HUDEP-2 (cell line): Measurements from ENCODE around the gene VAMP2.
"Not testable (repeated sequence)": the region's sequence is repeated elsewhere in the genome, so short reads cannot be mapped to it uniquely, and the experiment has no call there.

Source experiments
- DNase-seq, 76 experiments: peaks; one replicate each; lab custom pipeline; 2025; ENCODE audit not compliant: unreplicated experiment in 76 of 76; lab: John Stamatoyannopoulos, UW

Gene VAMP2

DNA sequence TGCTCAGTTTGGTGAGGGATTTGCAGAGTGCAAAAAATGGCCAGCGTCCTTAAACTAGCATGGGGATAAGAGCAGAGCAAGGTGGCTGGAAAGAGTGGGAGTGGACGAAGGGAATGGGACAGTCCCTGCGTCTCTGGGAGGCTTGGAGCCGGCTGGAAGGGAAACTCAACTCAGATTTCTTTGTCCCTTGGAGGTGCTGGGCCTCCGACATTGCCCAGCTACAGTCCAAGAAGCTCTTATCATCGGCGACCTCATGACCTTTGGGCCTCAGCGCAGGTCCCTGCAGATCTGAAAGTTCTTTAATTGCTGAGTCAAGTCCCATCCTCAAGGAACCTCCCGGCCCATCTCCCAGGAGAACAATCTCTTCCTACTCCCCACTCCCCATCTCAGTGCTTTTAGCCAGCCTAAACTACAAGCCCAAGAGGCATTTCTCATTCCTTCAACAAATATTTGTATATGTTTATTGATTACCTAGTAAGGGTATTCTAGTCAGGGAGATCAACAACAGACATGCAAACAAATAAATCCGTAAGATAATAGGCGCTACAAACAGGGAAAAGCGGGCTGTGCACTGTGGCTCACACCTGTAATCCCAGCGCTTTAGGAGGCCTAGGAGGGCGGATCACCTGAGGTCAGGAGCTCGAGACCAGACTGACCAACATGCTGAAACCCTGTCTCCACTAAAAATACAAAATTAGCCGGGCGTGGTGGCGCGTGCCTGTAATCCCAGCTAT is 14.4 kb upstream of the VAMP2 start:
- peak in 1 of 76 experiments; percentile 9 for DNase-seq

GRCh38 chr17:8176197-8176940 is 13.6 kb upstream of the VAMP2 start, which contains the start of gene TMEM107:
Gene TMEM107, minus strand, starts transcription at chr17:8176380. Its CDS starts 94 bp downstream, at chr17:8176286.
- peak in 70 of 76 experiments; percentile 40 to 88 (median 74) for DNase-seq

DNA sequence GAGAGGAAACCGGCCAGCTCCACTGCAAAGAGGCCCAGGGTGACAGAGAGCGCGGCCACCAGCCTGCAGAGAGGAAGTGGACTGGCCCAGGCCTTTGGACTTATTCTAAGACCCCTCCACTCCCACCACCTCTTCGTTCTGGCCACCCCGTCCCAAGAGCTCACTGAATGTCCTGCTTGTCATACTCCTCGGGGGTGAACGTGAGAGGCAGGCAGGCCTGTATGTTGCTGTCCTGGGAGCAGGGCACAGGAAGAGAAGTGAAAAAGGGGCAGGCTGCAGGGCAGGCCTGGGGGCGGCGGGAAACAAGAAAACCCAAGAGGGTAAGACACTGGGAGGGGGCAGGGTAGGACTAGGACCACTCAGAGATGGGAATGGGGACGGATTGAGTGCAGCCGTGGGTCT is 13.0 kb upstream of the VAMP2 start:
- peak in 4 of 76 experiments; percentile 23 to 49 (median 40) for DNase-seq

DNA sequence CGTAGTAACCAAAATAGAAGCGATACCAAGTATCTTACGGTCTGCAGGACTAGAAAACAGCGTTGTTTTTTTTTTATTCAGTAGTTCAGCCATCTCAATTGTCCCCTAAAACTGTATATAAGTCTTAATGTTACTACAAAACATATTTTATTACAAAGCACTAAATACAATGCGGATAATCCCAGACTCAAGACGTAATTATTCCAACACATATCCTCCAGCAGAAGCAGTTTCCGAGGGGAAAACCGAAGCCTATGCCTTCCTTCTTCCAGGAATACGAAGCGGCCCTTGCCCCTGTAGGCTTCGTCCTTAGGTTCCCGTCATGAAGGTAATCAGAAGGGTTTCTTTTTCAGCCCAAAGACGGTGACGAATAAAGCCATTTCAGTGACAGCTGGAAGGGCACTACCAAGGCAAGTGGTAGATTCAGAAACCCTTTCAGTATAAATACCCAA is 11.1 kb upstream of the VAMP2 start:
- DNase-seq, result peak in 2 of 76 experiments; percentile 8 to 19

GRCh38 chr17:8173056-8173870 is 10.5 kb upstream of the VAMP2 start:
- DNase-seq, result peak in 73 of 76 experiments; percentile 12 to 98 (median 79)

DNA sequence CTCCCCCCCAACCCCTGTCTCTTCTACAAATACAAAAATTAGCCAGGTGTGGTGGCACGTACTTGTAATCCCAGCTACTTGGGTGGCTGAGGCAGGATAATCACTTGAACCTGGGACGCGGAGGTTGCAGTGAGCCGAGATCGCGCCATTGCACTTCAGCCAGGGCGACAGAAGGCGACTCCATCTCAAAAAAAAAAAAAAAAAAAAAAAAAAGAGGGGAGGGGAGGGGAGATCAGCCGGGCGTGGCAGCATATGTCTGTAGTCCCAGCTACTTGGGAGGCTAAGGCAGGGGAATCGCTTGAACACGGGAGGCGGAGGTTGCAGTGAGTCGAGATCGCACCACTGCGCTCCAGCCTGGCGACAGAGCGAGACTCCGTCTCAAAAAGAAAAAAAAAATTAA is 7.4 kb upstream of the VAMP2 start:
- DNase-seq, result not testable (repeated sequence)

DNA sequence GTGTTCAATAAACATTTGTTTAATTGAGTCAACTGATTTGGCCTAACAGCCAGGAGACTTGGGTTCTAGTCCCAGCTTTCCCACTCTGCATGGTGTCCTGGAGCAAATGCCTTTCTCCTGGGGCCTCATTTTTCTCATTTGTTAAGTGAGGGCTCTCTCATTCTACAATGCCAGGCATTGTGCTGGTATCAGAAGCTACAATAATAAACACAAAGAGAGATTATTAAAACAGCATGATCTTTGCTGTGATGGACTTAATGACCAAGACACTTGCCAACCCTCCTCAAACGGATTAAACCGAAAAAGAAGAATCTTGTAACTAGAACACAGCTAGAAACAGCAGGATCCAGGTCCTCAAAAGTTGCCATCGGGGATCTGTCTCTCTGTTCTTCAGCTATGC is 4.8 kb upstream of the VAMP2 start:
- no peak for DNase-seq

- no peak for DNase-seq
Observed at GRCh38 chr17:8166731-8167130, 4.0 kb upstream of the VAMP2 start.

- DNase-seq, result no peak
Observed at GRCh38 chr17:8164815-8165131, 2.0 kb upstream of the VAMP2 start.

GRCh38 chr17:8163978-8164814 is 1.4 kb upstream of the VAMP2 start:
- peak in 71 of 76 experiments; percentile 25 to 88 (median 71) for DNase-seq

DNA sequence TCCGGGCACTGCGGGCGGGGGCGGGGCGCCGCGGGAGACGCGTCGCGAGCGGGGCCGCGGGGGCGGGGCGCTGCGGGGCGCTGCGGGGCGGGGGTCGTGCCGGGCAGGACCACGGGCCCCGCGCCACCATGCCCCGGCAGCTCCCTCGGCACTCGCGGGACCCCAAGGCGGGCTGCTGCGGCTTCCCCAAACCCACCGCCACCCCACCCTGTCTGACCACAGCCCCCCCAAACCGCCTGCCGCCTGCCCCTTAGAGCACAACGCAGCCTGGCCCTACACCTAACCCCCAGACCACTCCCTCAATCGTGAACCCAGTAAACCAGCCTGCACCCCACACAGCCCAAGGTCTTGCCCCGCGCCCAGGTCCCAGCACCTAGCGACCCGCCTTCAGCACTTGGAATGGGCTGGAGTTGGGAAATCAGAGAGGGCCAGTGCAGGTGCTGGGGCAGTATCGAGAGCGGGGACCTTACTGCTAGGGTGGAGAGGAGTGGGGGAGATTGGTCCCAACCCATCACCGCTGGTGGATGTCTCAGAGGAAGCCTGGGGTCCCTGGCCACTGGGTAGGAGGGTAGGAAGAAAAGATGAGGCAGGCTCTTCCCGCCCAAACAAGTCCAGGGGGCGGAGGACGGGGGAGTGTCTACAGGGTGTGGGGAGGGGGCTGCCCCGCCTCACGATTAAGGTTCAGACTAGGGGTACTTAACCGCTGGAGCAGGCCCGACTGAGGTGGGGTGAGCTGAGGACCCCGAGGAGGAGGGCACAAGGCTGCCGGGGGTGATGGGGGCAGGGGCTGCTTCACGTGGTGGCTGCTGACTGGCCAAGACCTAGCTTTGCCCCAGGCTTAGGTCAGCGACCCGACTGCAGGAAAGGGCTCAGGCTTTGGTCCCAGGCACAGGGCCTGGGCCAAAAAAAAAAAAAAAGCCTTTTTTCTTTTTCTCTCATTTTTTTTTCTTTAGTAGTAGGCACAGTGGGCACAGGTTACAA is 539 bp upstream of the VAMP2 start:
- peak in 1 of 76 experiments; percentile 21 for DNase-seq

- no peak for DNase-seq
Observed at GRCh38 chr17:8161289-8162232, 1.2 kb downstream of the VAMP2 start.

DNA sequence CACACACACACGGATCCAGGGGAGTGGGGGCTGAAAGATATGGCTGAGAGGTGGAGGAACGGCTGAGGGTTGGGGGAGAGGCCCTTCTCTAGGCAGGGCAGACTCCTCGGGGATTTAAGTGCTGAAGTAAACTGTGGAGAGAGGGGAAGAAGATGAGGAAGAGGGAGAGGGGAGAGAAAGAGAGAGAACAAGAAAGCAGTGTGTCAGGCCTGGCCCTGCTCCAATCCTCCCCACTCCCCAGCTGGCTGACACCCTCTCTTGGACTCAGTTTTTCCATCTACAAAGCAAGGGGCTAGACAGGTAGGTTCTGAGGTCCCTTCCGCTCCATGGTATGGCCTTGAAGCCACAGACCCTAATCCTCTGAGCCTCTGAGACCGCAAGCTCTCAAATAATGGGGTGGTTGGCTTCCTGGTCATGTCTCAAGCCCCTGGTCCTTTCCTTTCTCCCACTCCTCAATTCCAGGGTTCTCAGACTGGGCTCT is 2.0 kb downstream of the VAMP2 start:
- DNase-seq, result no peak

DNA sequence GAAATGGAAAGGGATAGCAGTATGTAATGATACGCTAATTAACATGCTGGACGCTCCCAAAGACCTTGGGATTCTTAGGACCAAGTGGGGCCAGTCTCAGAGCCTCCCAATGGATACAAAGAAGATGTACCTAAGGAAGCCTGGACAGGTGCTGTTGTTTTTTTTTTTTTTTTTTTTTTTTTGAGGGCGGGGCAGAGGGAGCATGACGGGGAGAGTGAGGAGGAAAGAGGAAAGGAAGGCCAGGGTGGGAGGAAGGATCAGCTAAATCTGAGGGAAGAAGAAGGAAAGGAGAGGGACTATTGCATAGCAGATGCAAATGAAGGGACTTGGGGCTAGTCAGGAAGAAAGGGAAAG is 2.5 kb downstream of the VAMP2 start:
- no peak for DNase-seq

DNA sequence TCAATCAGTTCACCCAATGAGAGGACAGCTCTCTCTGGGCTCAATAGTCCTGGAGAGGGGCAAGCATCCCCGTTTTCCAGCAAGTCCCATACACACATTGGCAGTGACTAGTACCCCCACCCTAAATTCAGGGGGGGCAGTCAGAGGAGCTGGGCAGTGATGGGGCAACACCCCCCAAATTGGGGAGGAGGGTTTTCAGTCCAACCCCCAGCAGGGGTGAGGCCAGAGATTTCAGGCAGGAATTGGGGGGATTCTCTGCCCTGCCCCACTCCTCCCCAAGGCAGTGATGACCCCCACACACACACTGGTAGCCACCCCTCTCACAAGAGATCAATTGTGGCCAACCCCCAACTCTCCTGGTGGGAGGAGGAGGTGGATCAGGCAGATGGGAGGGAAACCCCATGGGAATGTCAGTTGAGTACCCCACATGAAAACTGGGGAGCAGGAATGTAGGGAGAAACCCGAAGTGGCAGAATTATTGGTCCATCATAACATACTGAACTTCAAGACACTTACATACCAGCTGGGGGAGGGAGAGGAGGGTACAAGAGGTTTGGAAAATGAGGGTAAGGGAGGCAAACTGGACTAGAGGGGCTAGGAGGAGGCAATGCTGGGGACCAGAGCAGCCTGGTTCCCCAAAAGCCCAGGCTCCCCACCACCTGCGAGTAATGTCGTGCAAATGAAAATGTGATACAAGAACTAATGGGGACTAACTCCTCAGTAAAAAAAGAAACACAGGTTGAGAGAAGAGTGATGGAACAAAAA is 3.1 kb downstream of the VAMP2 start:
- DNase-seq, result no peak

DNA sequence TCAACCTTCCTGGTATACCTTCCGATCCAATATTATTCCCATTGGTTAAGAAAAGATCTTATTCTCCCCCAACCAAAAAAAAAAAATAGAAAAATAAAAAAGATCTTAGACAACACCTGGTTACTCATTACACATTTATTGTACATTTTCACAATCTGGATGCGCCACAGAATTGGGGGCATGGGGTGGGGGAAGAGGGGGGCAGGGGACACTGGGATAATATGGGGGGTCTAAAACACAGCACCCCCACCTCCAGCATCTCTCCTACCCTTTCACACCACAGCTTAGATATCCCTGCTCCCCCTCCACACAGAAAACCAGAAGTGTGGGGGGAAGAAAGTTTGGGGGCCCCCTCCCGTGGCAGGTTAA is 3.7 kb downstream of the VAMP2 start:
- no peak for DNase-seq
